NCI-H2196 treated with DMSO at 0.1 percent for 48 hours (cell line): ENCODE measurements around the gene BRINP1.

ENCODE experiments used
- DNase-seq: peaks from one replicate; lab custom pipeline; 2025; ENCODE audit not compliant: unreplicated experiment; lab: John Stamatoyannopoulos, UW

BRINP1 gene

GRCh38 chr9:119368681-119369581 lies at the start of gene BRINP1:
Gene BRINP1, minus strand, starts transcription at chr9:119369435. Its CDS starts 56,080 bp downstream, at chr9:119313355.
- DNase-seq = no peak

GRCh38 chr9:119418721-119419120 lies 49.5 kb upstream of the BRINP1 start:
- no peak for DNase-seq

GRCh38 chr9:119416793-119417192 lies 47.6 kb upstream of the BRINP1 start:
- no peak for DNase-seq

- no peak for DNase-seq
Observed at GRCh38 chr9:119412399-119412798, 43.2 kb upstream of the BRINP1 start.

GRCh38 chr9:119409552-119409951 lies 40.3 kb upstream of the BRINP1 start:
- DNase-seq = no peak

- no peak for DNase-seq
Observed at GRCh38 chr9:119400606-119401005, 31.4 kb upstream of the BRINP1 start.

GRCh38 chr9:119398350-119398749 lies 29.1 kb upstream of the BRINP1 start:
- DNase-seq = no peak

GRCh38 chr9:119391878-119392277 lies 22.6 kb upstream of the BRINP1 start:
- no peak for DNase-seq

GRCh38 chr9:119375892-119376291 lies 6.7 kb upstream of the BRINP1 start:
- no peak for DNase-seq

- DNase-seq = no peak
Observed at GRCh38 chr9:119372951-119373350, 3.7 kb upstream of the BRINP1 start.

GRCh38 chr9:119370816-119371215 lies 1.6 kb upstream of the BRINP1 start:
- DNase-seq = no peak

GRCh38 chr9:119369680-119370366 lies 588 bp upstream of the BRINP1 start:
- no peak for DNase-seq

GRCh38 chr9:119368179-119368578 lies 1.1 kb downstream of the BRINP1 start:
- DNase-seq = no peak

- no peak for DNase-seq
Observed at GRCh38 chr9:119367683-119368075, 1.6 kb downstream of the BRINP1 start.

GRCh38 chr9:119366909-119367682 lies 2.1 kb downstream of the BRINP1 start:
- DNase-seq = no peak

GRCh38 chr9:119365291-119366027 lies 3.8 kb downstream of the BRINP1 start:
- peak; percentile 14 for DNase-seq

GRCh38 chr9:119360237-119360636 lies 9.0 kb downstream of the BRINP1 start:
- DNase-seq = no peak

GRCh38 chr9:119357336-119358096 lies 11.7 kb downstream of the BRINP1 start:
- DNase-seq = no peak

GRCh38 chr9:119349351-119349825 lies 19.8 kb downstream of the BRINP1 start:
- no peak for DNase-seq
